ENCODE measurements around the gene KAT2A. TPM values are rescaled to one million over a fixed set of nuclear protein-coding genes. Genes with fewer than 3 reads are reported as not detected.
A peak's percentile ranks its signal among the peaks of the same experiment; 100 is the strongest.

The KAT2A gene
- total and polyA plus RNA-seq, 12 donors = 16.0 to 671 (median 57.3) TPM

GRCh38 chr17:42138749-42139492, 17.8 kb upstream of the KAT2A start:
- peaks cover 0 to 10% of the 10 kb centered on the region in 2 donors for H3K36me3 ChIP-seq (replicated peaks in 1 of 2)
- TF ChIP-seq POLR2A (IDR thresholded peaks at IDR 0.05) (no peak), CTCF (IDR thresholded peaks at IDR 0.05) (no peak)
- 49 to 81% (median 79%) methylated on average over 2 to 7 of the region's 7 CpGs for WGBS, 4 donors
- H3K27me3 ChIP-seq = no peaks in the 10 kb centered on the region
- intact Hi-C loops (cut with DNase I) = no loop called here
- peaks cover 49 to 85% of the 10 kb centered on the region in 2 donors for H3K4me1 ChIP-seq (replicated peaks in 1 of 2)
- no peak overlapping the region for H3K4me3 ChIP-seq
- no peak for DNase-seq
- H3K9me3 ChIP-seq (replicated peaks in 1 of 3) = no peaks in the 10 kb centered on the region
- H3K27ac ChIP-seq = peak overlapping the region in 2 of 5 donors; percentile 43 to 70

GRCh38 chr17:42136654-42137051, 15.5 kb upstream of the KAT2A start:
- Histone ChIP-seq H3K27me3 (no peaks in the 10 kb centered on the region), H3K9me3 (replicated peaks in 1 of 3) (no peaks in the 10 kb centered on the region), H3K36me3 (replicated peaks in 1 of 2) (peaks cover 0 to 8% of the 10 kb centered on the region in 2 donors), H3K4me3 (peak overlapping the region in 1 of 4 donors; percentile 35), H3K4me1 (replicated peaks in 1 of 2) (peaks cover 54 to 88% of the 10 kb centered on the region in 2 donors), H3K27ac (peak overlapping the region; percentile 74 to 93 (median 80))
- intact Hi-C loops (cut with DNase I) = no loop called here
- no peak for DNase-seq
- 27 to 49% (median 41%) methylated on average over 3 of the region's 3 CpGs for WGBS, 4 donors
- TF ChIP-seq CTCF (IDR thresholded peaks at IDR 0.05) (no peak), POLR2A (IDR thresholded peaks at IDR 0.05) (no peak)

- Histone ChIP-seq H3K4me3 (peak overlapping the region in 1 of 4 donors; percentile 35), H3K27me3 (no peaks in the 10 kb centered on the region), H3K9me3 (replicated peaks in 1 of 3) (no peaks in the 10 kb centered on the region), H3K4me1 (replicated peaks in 1 of 2) (peaks cover 61 to 88% of the 10 kb centered on the region in 2 donors), H3K36me3 (replicated peaks in 1 of 2) (peaks cover 0 to 1% of the 10 kb centered on the region in 2 donors), H3K27ac (peak overlapping the region; percentile 74 to 93 (median 80))
- WGBS, 4 donors = 15 to 22% (median 19%) methylated on average over 12 to 15 of the region's 15 CpGs
- peak in 6 of 7 donors; percentile 84 to 92 (median 87) for DNase-seq
- TF ChIP-seq CTCF (IDR thresholded peaks at IDR 0.05) = no peak
- TF ChIP-seq POLR2A (IDR thresholded peaks at IDR 0.05) = peak in 1 of 2 donors; percentile 43
- intact Hi-C loops (cut with DNase I) = no loop called here
Measured at GRCh38 chr17:42135664-42136653, 14.8 kb upstream of the KAT2A start.

- H3K27ac ChIP-seq = peak overlapping the region; percentile 74 to 93 (median 80)
- H3K36me3 ChIP-seq (replicated peaks in 1 of 2) = peaks cover 0 to 2% of the 10 kb centered on the region in 2 donors
- H3K9me3 ChIP-seq (replicated peaks in 1 of 3) = no peaks in the 10 kb centered on the region
- DNase-seq = no peak
- whole genome bisulfite sequencing, 4 donors = 70 to 76% (median 75%) methylated on average over 6 of the region's 6 CpGs
- peak overlapping the region in 1 of 4 donors; percentile 5 for H3K4me3 ChIP-seq
- TF ChIP-seq POLR2A (IDR thresholded peaks at IDR 0.05) (no peak), CTCF (IDR thresholded peaks at IDR 0.05) (no peak)
- intact Hi-C loops (cut with DNase I) = no loop called here
- no peaks in the 10 kb centered on the region for H3K27me3 ChIP-seq
- H3K4me1 ChIP-seq (replicated peaks in 1 of 2) = peaks cover 67 to 95% of the 10 kb centered on the region in 2 donors
Measured at GRCh38 chr17:42135151-42135550, 14.0 kb upstream of the KAT2A start.

All from adrenal gland (tissue), 12 donors.